ENCODE data around the gene KCNJ14.
"Not testable (repeated sequence)": the region's sequence is repeated elsewhere in the genome, so short reads cannot be mapped to it uniquely, and the experiment has no call there.

KCNJ14 gene

GRCh38 chr19:48473161-48473966 lies 18.0 kb downstream of the KCNJ14 start:
- DNase-seq: no peak

- DNase-seq: no peak
Measured at GRCh38 chr19:48474084-48474592, 18.8 kb downstream of the KCNJ14 start.

- no peak for DNase-seq
Measured at GRCh38 chr19:48475369-48476068, 20.1 kb downstream of the KCNJ14 start.

- DNase-seq: no peak
Measured at GRCh38 chr19:48476176-48476575, 20.8 kb downstream of the KCNJ14 start.

- no peak for DNase-seq
Measured at GRCh38 chr19:48477067-48477685, 21.8 kb downstream of the KCNJ14 start.

GRCh38 chr19:48477698-48478338 lies 22.4 kb downstream of the KCNJ14 start:
- no peak for DNase-seq

GRCh38 chr19:48478339-48479256 lies 23.2 kb downstream of the KCNJ14 start:
- no peak for DNase-seq

GRCh38 chr19:48479686-48480085 lies 24.3 kb downstream of the KCNJ14 start:
- DNase-seq: no peak

GRCh38 chr19:48480183-48480557 lies 24.8 kb downstream of the KCNJ14 start:
- DNase-seq: no peak

- DNase-seq: no peak
Measured at GRCh38 chr19:48480558-48481500, 25.5 kb downstream of the KCNJ14 start.

- DNase-seq: peak; percentile 23
Measured at GRCh38 chr19:48481846-48482639, 26.7 kb downstream of the KCNJ14 start.

GRCh38 chr19:48483301-48483700 lies 27.9 kb downstream of the KCNJ14 start:
- no peak for DNase-seq

- no peak for DNase-seq
Measured at GRCh38 chr19:48484247-48484893, 29.0 kb downstream of the KCNJ14 start.

GRCh38 chr19:48484931-48485612 lies 29.7 kb downstream of the KCNJ14 start:
- DNase-seq: no peak

- not testable (repeated sequence) for DNase-seq
Measured at GRCh38 chr19:48486706-48487105, 31.3 kb downstream of the KCNJ14 start.

GRCh38 chr19:48487544-48487943 lies 32.2 kb downstream of the KCNJ14 start:
- no peak for DNase-seq

GRCh38 chr19:48487948-48488347 lies 32.6 kb downstream of the KCNJ14 start:
- no peak for DNase-seq

GRCh38 chr19:48488478-48488877 lies 33.1 kb downstream of the KCNJ14 start:
- DNase-seq: not testable (repeated sequence)

Data from NCI-H1436 (cell line).